ENCODE data around the gene GRM8.

DNA sequence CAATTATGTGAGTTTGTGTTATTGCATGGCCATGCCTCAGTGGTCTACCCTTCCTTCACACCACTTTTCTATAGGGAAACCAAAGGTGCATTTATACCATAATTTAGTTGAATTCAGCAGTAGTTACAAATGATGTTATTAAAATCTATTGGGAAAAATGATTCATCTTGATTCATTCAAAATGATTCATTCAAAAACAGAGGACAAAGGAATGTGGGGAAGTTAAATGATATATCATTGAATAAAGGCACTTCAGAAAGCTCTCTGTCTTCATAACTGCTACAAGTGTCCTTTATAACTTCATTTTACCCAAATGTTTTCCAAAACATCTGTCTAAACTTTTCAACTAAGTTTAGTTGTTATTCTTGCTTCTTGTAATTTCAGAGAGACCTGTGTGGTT is 722.9 kb downstream of the GRM8 start:
- TF ChIP-seq, protein P1, sequence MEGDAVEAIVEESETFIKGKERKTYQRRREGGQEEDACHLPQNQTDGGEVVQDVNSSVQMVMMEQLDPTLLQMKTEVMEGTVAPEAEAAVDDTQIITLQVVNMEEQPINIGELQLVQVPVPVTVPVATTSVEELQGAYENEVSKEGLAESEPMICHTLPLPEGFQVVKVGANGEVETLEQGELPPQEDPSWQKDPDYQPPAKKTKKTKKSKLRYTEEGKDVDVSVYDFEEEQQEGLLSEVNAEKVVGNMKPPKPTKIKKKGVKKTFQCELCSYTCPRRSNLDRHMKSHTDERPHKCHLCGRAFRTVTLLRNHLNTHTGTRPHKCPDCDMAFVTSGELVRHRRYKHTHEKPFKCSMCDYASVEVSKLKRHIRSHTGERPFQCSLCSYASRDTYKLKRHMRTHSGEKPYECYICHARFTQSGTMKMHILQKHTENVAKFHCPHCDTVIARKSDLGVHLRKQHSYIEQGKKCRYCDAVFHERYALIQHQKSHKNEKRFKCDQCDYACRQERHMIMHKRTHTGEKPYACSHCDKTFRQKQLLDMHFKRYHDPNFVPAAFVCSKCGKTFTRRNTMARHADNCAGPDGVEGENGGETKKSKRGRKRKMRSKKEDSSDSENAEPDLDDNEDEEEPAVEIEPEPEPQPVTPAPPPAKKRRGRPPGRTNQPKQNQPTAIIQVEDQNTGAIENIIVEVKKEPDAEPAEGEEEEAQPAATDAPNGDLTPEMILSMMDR (IDR thresholded peaks at IDR 0.05): no peak
- TF ChIP-seq POLR2A (IDR thresholded peaks at IDR 0.05): no peak
